PFSK-1 (cell line): ENCODE results near the gene EGFL6.

ENCODE experiments used
- FOXP2 ChIP-seq: optimal IDR thresholded peaks from 2 replicates; pipeline ENCODE3; 2011; ENCODE audit warnings: borderline replicate concordance, control low read depth, inconsistent platforms; ENCODE audit not compliant: insufficient read depth; ENCODE audit errors: extremely low read length, extremely low read depth
- POLR2AphosphoS5 ChIP-seq: IDR thresholded peaks from 2 replicates; pipeline ENCODE4 v1.6.1; 2012; ENCODE audit warnings: low read depth, mild to moderate bottlenecking, control low read depth, low read length, moderate library complexity
- REST ChIP-seq, 2 experiments: IDR thresholded peaks; 2 replicates each; pipeline versions ENCODE4 v1.6.1 to v1.8.0; 2011 to 2012; ENCODE audit warnings: low read depth in 2 of 2, low read length in 2 of 2, control low read depth in 1 of 2, inconsistent platforms in 1 of 2, mild to moderate bottlenecking in 1 of 2, moderate library complexity in 1 of 2; ENCODE audit not compliant: insufficient read depth in 1 of 2
- SIN3A ChIP-seq: IDR thresholded peaks from 2 replicates; pipeline ENCODE4 v1.6.1; 2012; ENCODE audit warnings: mild to moderate bottlenecking, low read length, moderate library complexity, borderline replicate concordance; ENCODE audit not compliant: insufficient read depth
- TAF1 ChIP-seq: IDR thresholded peaks from 2 replicates; pipeline ENCODE4 v1.6.1; 2012; ENCODE audit warnings: low read length, control low read depth, borderline replicate concordance; ENCODE audit not compliant: insufficient read depth

EGFL6 gene

GRCh38 chrX:13581554-13581953 is 12.2 kb downstream of the EGFL6 start:
- TF ChIP-seq POLR2AphosphoS5 (no peak), TAF1 (no peak), REST (IDR thresholded peaks at IDR 0.05; ENCODE audit: insufficient read depth in 1 of 2, low read depth in 2 of 2, low read length in 2 of 2) (no peak)

- TF ChIP-seq TAF1 (no peak), REST (IDR thresholded peaks at IDR 0.05; ENCODE audit: insufficient read depth in 1 of 2, low read depth in 2 of 2, low read length in 2 of 2) (no peak), SIN3A (no peak), FOXP2 (no peak), POLR2AphosphoS5 (no peak)
These were observed 18.5 kb downstream of the EGFL6 start for GRCh38 chrX:13587786-13588477.

- TF ChIP-seq POLR2AphosphoS5 (no peak), TAF1 (no peak), SIN3A (no peak), FOXP2 (no peak), REST (IDR thresholded peaks at IDR 0.05; ENCODE audit: insufficient read depth in 1 of 2, low read depth in 2 of 2, low read length in 2 of 2) (no peak)
These were observed 20.8 kb downstream of the EGFL6 start for GRCh38 chrX:13590207-13590606.

- no peak for TF ChIP-seq FOXP2
- no peak for TF ChIP-seq TAF1
- TF ChIP-seq SIN3A = no peak
- no peak for TF ChIP-seq POLR2AphosphoS5
- no peak for TF ChIP-seq REST (IDR thresholded peaks at IDR 0.05; ENCODE audit: insufficient read depth in 1 of 2, low read depth in 2 of 2, low read length in 2 of 2)
These were observed 21.5 kb downstream of the EGFL6 start for GRCh38 chrX:13590914-13591313.

GRCh38 chrX:13597874-13598273 is 28.5 kb downstream of the EGFL6 start:
- TF ChIP-seq FOXP2 = no peak
- no peak for TF ChIP-seq TAF1
- TF ChIP-seq REST (IDR thresholded peaks at IDR 0.05; ENCODE audit: insufficient read depth in 1 of 2, low read depth in 2 of 2, low read length in 2 of 2) = no peak
- no peak for TF ChIP-seq SIN3A
- no peak for TF ChIP-seq POLR2AphosphoS5
